HepG2 (cell line): ENCODE measurements around the gene HYOU1. TPM values are rescaled to one million over a fixed set of nuclear protein-coding genes. Genes with fewer than 3 reads are reported as not detected.
A peak's percentile ranks its signal among the peaks of the same experiment; 100 is the strongest.

ENCODE experiments used
- AGO1 ChIP-seq: fragments of 200-400 bp; formaldehyde crosslinking; IDR thresholded peaks from 2 replicates; pipeline ENCODE4 v1.6.1; 2017; ENCODE audit warnings: mild to moderate bottlenecking, low read depth, low read length, moderate library complexity; ENCODE audit not compliant: poor library complexity, severe bottlenecking
- ATF7-NPFF ChIP-seq: sonication (generic); formaldehyde crosslinking; IDR thresholded peaks from 2 replicates; pipeline ENCODE4 v1.8.1; 2023; ENCODE audit warnings: mild to moderate bottlenecking, low read depth, missing genetic modification reagents, moderate library complexity
- CREB1 ChIP-seq, 2 experiments: fragments of 450-650 bp in 1 of 2; IDR thresholded peaks; 2 replicates each; pipeline ENCODE4 v1.6.1; 2016 to 2017; ENCODE audit warnings: control low read depth in 1 of 2, mild to moderate bottlenecking in 1 of 2, missing compliant biosample characterization in 1 of 2, missing genetic modification characterization in 1 of 2
- FOSL1 ChIP-seq: sonication (generic); formaldehyde crosslinking; IDR thresholded peaks from 2 replicates; pipeline ENCODE4 v1.9.0; 2021; ENCODE audit warnings: missing genetic modification reagents, borderline replicate concordance
- FOXP1 ChIP-seq, 2 experiments: fragments of 450-650 bp in 1 of 2; IDR thresholded peaks; 2 replicates each; pipeline ENCODE4 v1.6.1; 2017 to 2018; ENCODE audit warnings: antibody characterized with exemption in 1 of 2
- KDM1A ChIP-seq: IDR thresholded peaks from 2 replicates; pipeline ENCODE4 v1.6.1; 2016; ENCODE audit warnings: missing compliant biosample characterization
- PCBP1 ChIP-seq: fragments of 200-400 bp; formaldehyde crosslinking; IDR thresholded peaks from 2 replicates; pipeline ENCODE4 v1.6.1; 2017; ENCODE audit warnings: mild to moderate bottlenecking, low read depth, low read length, borderline replicate concordance
- POLR2A ChIP-seq, 2 experiments: IDR thresholded peaks; 2 replicates each; pipeline ENCODE4 v1.6.1; 2011; ENCODE audit warnings: low read depth in 2 of 2, low read length in 2 of 2, mild to moderate bottlenecking in 1 of 2, moderate library complexity in 1 of 2; ENCODE audit not compliant: insufficient read depth in 1 of 2
- RAD51 ChIP-seq: fragments of 450-650 bp; IDR thresholded peaks from 2 replicates; pipeline ENCODE4 v1.6.1; 2016; ENCODE audit warnings: borderline replicate concordance
- REXO4 ChIP-seq: sonication (generic); formaldehyde crosslinking; IDR thresholded peaks from 2 replicates; pipeline ENCODE4 v1.8.0; 2022; ENCODE audit warnings: missing genetic modification reagents, mild to moderate bottlenecking, borderline replicate concordance
- RFX3 ChIP-seq: IDR thresholded peaks from 2 replicates; pipeline ENCODE4 v1.6.1; 2016; ENCODE audit warnings: missing biosample characterization, missing genetic modification reagents
- SALL1 ChIP-seq: sonication (generic); formaldehyde crosslinking; IDR thresholded peaks from 2 replicates; pipeline ENCODE4 v1.8.0; 2022; ENCODE audit warnings: mild to moderate bottlenecking, missing genetic modification reagents
- SSRP1 ChIP-seq: IDR thresholded peaks from 2 replicates; pipeline ENCODE4 v1.6.1; 2016; ENCODE audit warnings: control low read depth
- TSC22D2 ChIP-seq: sonication (generic); formaldehyde crosslinking; IDR thresholded peaks from 2 replicates; pipeline ENCODE4 v1.5.1; 2020; ENCODE audit warnings: missing genetic modification reagents, mild to moderate bottlenecking, borderline replicate concordance
- ZFP62 ChIP-seq: sonication (generic); formaldehyde crosslinking; IDR thresholded peaks from 2 replicates; pipeline ENCODE4 v1.4.0; 2020; ENCODE audit warnings: missing genetic modification reagents
- ZFP90 ChIP-seq: sonication (generic); formaldehyde crosslinking; IDR thresholded peaks from 2 replicates; pipeline ENCODE4 v1.8.0; 2022; ENCODE audit warnings: missing genetic modification reagents, mild to moderate bottlenecking, inconsistent platforms, borderline replicate concordance
- ZNF326 ChIP-seq: sonication (generic); formaldehyde crosslinking; IDR thresholded peaks from 2 replicates; pipeline ENCODE4 v1.4.0; 2020; ENCODE audit warnings: missing genetic modification reagents, borderline replicate concordance
- ZNF772 ChIP-seq: sonication (generic); formaldehyde crosslinking; IDR thresholded peaks from 2 replicates; pipeline ENCODE4 v1.5.0; 2020; ENCODE audit warnings: mild to moderate bottlenecking, missing genetic modification reagents
- ZNF792 ChIP-seq: IDR thresholded peaks from 2 replicates; pipeline ENCODE4 v1.6.1; 2016
- ZNF878 ChIP-seq: sonication (generic); formaldehyde crosslinking; IDR thresholded peaks from 2 replicates; pipeline ENCODE4 v1.8.1; 2023; ENCODE audit warnings: mild to moderate bottlenecking, missing genetic modification reagents, moderate library complexity
- ZNF883 ChIP-seq: sonication (generic); formaldehyde crosslinking; IDR thresholded peaks from 2 replicates; pipeline ENCODE4 v1.5.1; 2020; ENCODE audit warnings: mild to moderate bottlenecking, missing genetic modification reagents; ENCODE audit errors: not compliant biosample characterization
- polyA plus RNA-seq, 8 experiments: library from polyadenylated mRNA; depleted of rRNA in 3 of 8; stranded (reverse) in 7 of 8; unstranded in 1 of 8; fragments of >200 nt; fragmentation: Illumina TruSeq in 4 of 8; extraction: Trizol in 4 of 8; gene quantifications; 2 replicates each; pipeline versions ENCODE4 v1.2.1 to v1.2.3, GENCODE V29; 2011 to 2016; ENCODE audit warnings: low read depth in 4 of 8, missing spikeins in 1 of 8, mixed read lengths in 1 of 8; ENCODE audit not compliant: insufficient read depth in 1 of 8
- total RNA-seq, 5 experiments: library from RNA; depleted of rRNA; stranded (reverse); fragments of >200 nt; fragmentation: Illumina TruSeq; extraction: Trizol; gene quantifications; 2 replicates each; pipeline ENCODE4 v1.2.3, GENCODE V29; 2016; ENCODE audit warnings: low read depth in 1 of 5
- TF ChIP-seq, protein P1 (sequence below): IDR thresholded peaks from 2 replicates; pipeline ENCODE4 v1.6.1; 2016; ENCODE audit warnings: low read depth, control low read depth
- TF ChIP-seq, protein P2 (sequence below): sonication (generic); formaldehyde crosslinking; IDR thresholded peaks from 2 replicates; pipeline ENCODE4 v1.4.0; 2020; ENCODE audit warnings: missing genetic modification reagents, borderline replicate concordance
- TF ChIP-seq, protein P3 (sequence below): sonication (generic); formaldehyde crosslinking; IDR thresholded peaks from 2 replicates; pipeline ENCODE4 v1.4.0; 2020; ENCODE audit warnings: missing genetic modification reagents

HYOU1 gene
- total and polyA plus RNA-seq, 2 of the 13 experiments (the other 11 are each of a cell fraction or from before 2014, with no cell fraction given), result 127 to 155 TPM

DNA sequence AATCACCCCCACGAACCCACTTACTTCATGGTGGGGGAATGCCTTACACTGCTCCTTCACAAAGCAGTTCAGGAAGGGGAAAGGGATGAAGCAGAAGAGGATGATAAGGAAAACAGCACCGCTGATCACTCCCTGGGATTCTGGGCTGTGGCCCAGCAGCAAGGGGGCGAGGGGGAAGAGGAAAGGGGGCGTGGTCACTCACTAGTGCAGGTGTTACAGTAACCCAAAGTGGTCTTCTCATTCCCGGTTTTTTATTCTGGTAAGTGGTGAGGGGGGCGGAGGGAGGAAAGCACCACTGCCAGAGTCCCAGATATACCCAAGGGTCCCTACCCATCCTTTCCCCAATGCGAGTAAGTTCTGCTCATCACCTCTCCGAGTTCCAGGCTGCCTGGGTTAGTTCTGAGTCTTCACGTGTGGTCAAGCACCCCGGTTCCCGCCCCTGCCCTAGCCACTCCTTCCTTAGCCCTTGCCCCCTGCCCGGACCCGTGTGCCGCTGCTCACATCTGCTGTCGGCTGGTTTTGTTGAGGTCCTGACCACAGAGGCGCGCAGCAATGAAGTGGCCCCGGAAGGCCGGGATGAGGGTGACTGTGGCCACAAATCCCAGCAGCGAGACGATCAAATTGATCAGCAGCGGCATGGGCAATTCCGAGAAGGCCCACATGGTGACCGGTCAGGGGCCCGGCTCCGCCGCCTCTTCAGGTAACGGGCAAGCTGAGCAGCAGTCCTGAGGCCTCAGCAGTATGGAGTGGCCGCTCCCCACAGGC lies 44.2 kb upstream of the HYOU1 start (continued):
- no peak for TF ChIP-seq SSRP1
- peak; percentile 14; the same call in 1 of the 2 replicates for TF ChIP-seq TSC22D2
- TF ChIP-seq REXO4 (CRISPR knock-in tag), result no peak
- TF ChIP-seq FOXP1 (IDR thresholded peaks at IDR 0.05), result no peak
- TF ChIP-seq FOXP1 (CRISPR knock-in tag; IDR thresholded peaks at IDR 0.05), result no peak
- TF ChIP-seq ZNF883, result peak; percentile 57
- no peak for TF ChIP-seq RAD51
- TF ChIP-seq AGO1, result peak; percentile 63
- TF ChIP-seq CREB1 (IDR thresholded peaks at IDR 0.05), result no peak
- no peak for TF ChIP-seq CREB1 (CRISPR knock-in tag; IDR thresholded peaks at IDR 0.05)
- no peak for TF ChIP-seq ZNF878 (CRISPR knock-in tag)
- TF ChIP-seq RFX3, result no peak
- TF ChIP-seq SALL1 (CRISPR knock-in tag), result peak; percentile 7; the same call in 1 of the 2 replicates
- no peak for TF ChIP-seq PCBP1
- TF ChIP-seq ZFP90 (CRISPR knock-in tag), result 0 out of 2 replicates have a peak, but pooled peaks have one; percentile 14
- TF ChIP-seq ZNF772, result no peak
- no peak for TF ChIP-seq ZFP62 (CRISPR knock-in tag)
- TF ChIP-seq, protein P1, sequence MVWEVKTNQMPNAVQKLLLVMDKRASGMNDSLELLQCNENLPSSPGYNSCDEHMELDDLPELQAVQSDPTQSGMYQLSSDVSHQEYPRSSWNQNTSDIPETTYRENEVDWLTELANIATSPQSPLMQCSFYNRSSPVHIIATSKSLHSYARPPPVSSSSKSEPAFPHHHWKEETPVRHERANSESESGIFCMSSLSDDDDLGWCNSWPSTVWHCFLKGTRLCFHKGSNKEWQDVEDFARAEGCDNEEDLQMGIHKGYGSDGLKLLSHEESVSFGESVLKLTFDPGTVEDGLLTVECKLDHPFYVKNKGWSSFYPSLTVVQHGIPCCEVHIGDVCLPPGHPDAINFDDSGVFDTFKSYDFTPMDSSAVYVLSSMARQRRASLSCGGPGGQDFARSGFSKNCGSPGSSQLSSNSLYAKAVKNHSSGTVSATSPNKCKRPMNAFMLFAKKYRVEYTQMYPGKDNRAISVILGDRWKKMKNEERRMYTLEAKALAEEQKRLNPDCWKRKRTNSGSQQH (CRISPR knock-in tag), result no peak; the same call in 1 of the 2 replicates
- TF ChIP-seq KDM1A (CRISPR knock-in tag), result no peak
- TF ChIP-seq, protein P2, sequence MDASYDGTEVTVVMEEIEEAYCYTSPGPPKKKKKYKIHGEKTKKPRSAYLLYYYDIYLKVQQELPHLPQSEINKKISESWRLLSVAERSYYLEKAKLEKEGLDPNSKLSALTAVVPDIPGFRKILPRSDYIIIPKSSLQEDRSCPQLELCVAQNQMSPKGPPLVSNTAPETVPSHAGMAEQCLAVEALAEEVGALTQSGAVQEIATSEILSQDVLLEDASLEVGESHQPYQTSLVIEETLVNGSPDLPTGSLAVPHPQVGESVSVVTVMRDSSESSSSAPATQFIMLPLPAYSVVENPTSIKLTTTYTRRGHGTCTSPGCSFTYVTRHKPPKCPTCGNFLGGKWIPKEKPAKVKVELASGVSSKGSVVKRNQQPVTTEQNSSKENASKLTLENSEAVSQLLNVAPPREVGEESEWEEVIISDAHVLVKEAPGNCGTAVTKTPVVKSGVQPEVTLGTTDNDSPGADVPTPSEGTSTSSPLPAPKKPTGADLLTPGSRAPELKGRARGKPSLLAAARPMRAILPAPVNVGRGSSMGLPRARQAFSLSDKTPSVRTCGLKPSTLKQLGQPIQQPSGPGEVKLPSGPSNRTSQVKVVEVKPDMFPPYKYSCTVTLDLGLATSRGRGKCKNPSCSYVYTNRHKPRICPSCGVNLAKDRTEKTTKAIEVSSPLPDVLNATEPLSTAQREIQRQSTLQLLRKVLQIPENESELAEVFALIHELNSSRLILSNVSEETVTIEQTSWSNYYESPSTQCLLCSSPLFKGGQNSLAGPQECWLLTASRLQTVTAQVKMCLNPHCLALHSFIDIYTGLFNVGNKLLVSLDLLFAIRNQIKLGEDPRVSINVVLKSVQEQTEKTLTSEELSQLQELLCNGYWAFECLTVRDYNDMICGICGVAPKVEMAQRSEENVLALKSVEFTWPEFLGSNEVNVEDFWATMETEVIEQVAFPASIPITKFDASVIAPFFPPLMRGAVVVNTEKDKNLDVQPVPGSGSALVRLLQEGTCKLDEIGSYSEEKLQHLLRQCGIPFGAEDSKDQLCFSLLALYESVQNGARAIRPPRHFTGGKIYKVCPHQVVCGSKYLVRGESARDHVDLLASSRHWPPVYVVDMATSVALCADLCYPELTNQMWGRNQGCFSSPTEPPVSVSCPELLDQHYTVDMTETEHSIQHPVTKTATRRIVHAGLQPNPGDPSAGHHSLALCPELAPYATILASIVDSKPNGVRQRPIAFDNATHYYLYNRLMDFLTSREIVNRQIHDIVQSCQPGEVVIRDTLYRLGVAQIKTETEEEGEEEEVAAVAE (CRISPR knock-in tag), result no peak
- no peak for TF ChIP-seq ZNF326 (CRISPR knock-in tag)
- TF ChIP-seq, protein P3, sequence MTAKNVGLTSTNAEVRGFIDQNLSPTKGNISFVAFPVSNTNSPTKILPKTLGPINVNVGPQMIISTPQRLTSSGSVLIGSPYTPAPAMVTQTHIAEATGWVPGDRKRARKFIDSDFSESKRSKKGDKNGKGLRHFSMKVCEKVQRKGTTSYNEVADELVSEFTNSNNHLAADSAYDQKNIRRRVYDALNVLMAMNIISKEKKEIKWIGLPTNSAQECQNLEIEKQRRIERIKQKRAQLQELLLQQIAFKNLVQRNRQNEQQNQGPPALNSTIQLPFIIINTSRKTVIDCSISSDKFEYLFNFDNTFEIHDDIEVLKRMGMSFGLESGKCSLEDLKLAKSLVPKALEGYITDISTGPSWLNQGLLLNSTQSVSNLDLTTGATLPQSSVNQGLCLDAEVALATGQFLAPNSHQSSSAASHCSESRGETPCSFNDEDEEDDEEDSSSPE (CRISPR knock-in tag), result peak; percentile 9; the same call in 1 of the 2 replicates
- no peak for TF ChIP-seq ZNF792
- TF ChIP-seq FOSL1, result no peak
- peak in 1 of 2 experiments; percentile 48; a peak in 2 of 4 replicates for TF ChIP-seq POLR2A (IDR thresholded peaks at IDR 0.05; ENCODE audit: insufficient read depth in 1 of 2, low read depth in 2 of 2, low read length in 2 of 2)
- TF ChIP-seq ATF7-NPFF, result no peak
